Skeletal muscle tissue (tissue), 4 donors: Measurements from ENCODE around the gene PIGH. TPM values are rescaled to one million over a fixed set of nuclear protein-coding genes. Genes with fewer than 3 reads are reported as not detected.
A peak's percentile ranks its signal among the peaks of the same experiment; 100 is the strongest.
"Not testable (repeated sequence)": the region's sequence is repeated elsewhere in the genome, so short reads cannot be mapped to it uniquely, and the experiment has no call there.

Experiments
- H3K27ac ChIP-seq: one replicate; pipeline ENCODE4 v1.7.0; 2013; ENCODE audit warnings: mild to moderate bottlenecking, low read depth, low read length, inconsistent platforms
- H3K27me3 ChIP-seq, 3 donors: one replicate each; pipeline ENCODE4 v1.7.0; 2013; ENCODE audit warnings: low read length in 3 of 3; ENCODE audit not compliant: control insufficient read depth in 3 of 3, insufficient read depth in 3 of 3
- H3K36me3 ChIP-seq, 3 donors: one replicate each; pipeline ENCODE4 v1.7.0; 2013; ENCODE audit warnings: low read length in 3 of 3; ENCODE audit not compliant: control insufficient read depth in 3 of 3, insufficient read depth in 3 of 3
- H3K4me1 ChIP-seq, 3 donors: one replicate each; pipeline ENCODE4 v1.7.0; 2013; ENCODE audit warnings: low read length in 3 of 3, mild to moderate bottlenecking in 3 of 3; ENCODE audit not compliant: control insufficient read depth in 3 of 3, insufficient read depth in 3 of 3
- H3K4me3 ChIP-seq, 3 donors: one replicate each; pipeline ENCODE4 v1.7.0; 2013; ENCODE audit warnings: low read length in 3 of 3
- H3K9ac ChIP-seq, 3 donors: one replicate each; pipeline ENCODE4 v1.7.0; 2013; ENCODE audit warnings: low read length in 3 of 3, mild to moderate bottlenecking in 3 of 3, moderate library complexity in 2 of 3, low read depth in 1 of 3
- H3K9me3 ChIP-seq, 3 donors: one replicate each; pipeline ENCODE4 v1.7.0; 2013; ENCODE audit warnings: low read length in 3 of 3; ENCODE audit not compliant: control insufficient read depth in 3 of 3
- total RNA-seq: library from RNA; depleted of rRNA; stranded (reverse); fragments of >200 nt; gene quantifications from one replicate; pipeline ENCODE4 v1.2.3, GENCODE V29; 2014
- donor health status: Osteomylitis.

PIGH gene
- total RNA-seq, 1 donor from 2014 or later: 18.3 TPM

DNA sequence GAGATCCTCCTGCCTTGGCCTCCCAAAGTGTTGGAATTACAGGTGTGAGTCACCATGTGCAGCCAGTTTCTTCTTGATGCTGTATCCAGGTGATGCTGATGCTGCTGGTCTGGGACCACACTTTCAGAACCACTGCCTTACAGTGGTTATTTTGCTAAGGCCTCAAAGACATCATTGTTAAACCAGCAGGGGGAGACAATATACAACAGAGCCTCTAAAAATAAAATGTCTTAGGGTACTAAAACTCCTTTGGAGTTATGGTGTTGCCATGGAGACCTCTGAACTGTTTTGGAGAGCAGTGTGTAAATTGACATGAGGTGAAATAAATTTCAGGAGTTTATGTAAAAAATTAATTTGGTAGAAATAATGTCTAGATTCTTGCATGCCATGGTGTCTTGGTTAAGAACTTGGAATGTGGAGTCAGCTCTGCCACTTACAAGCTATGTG lies 18.6 kb upstream of the PIGH start:
- Histone ChIP-seq H3K9ac (no peak overlapping the region), H3K4me1 (peaks cover 25 to 31% (median 28%) of the 10 kb centered on the region in 3 donors), H3K4me3 (no peak overlapping the region), H3K36me3 (no peaks in the 10 kb centered on the region), H3K27me3 (no peaks in the 10 kb centered on the region), H3K27ac (peak overlapping the region; percentile 80), H3K9me3 (no peaks in the 10 kb centered on the region)

GRCh38 chr14:67610491-67610890 lies 10.4 kb upstream of the PIGH start:
- no peaks in the 10 kb centered on the region for H3K4me1 ChIP-seq
- H3K27ac ChIP-seq: no peak overlapping the region
- no peak overlapping the region for H3K4me3 ChIP-seq
- peaks cover 0 to 10% (median 3%) of the 10 kb centered on the region in 3 donors for H3K27me3 ChIP-seq
- H3K9me3 ChIP-seq: no peaks in the 10 kb centered on the region
- H3K36me3 ChIP-seq: no peaks in the 10 kb centered on the region
- H3K9ac ChIP-seq: no peak overlapping the region

GRCh38 chr14:67609642-67610310 lies 9.7 kb upstream of the PIGH start:
- peaks cover 0 to 10% (median 3%) of the 10 kb centered on the region in 3 donors for H3K27me3 ChIP-seq
- no peak overlapping the region for H3K27ac ChIP-seq
- H3K9me3 ChIP-seq: no peaks in the 10 kb centered on the region
- H3K4me1 ChIP-seq: no peaks in the 10 kb centered on the region
- H3K4me3 ChIP-seq: no peak overlapping the region
- no peak overlapping the region for H3K9ac ChIP-seq
- no peaks in the 10 kb centered on the region for H3K36me3 ChIP-seq

DNA sequence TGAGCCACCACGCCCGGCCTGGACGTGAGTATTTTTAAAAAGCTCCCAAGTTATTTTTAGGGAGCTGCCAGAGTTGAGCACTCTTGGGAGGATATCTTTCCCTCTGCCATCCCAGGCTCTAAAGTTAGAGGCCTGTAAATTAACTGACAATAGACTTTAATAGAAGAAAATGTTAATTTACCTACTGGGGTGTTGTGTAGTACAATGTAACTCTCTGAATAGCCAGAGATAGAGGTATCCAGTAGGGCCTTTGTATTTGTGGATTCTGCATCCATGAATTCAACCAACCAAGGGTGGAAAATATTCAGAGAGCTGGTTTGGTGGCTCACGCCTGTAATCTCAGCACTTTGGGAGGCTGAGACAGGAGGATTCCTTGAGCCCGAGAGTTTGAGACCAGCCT lies 7.6 kb upstream of the PIGH start:
- H3K9ac ChIP-seq: no peak overlapping the region
- H3K36me3 ChIP-seq: no peaks in the 10 kb centered on the region
- H3K4me3 ChIP-seq: no peak overlapping the region
- no peaks in the 10 kb centered on the region for H3K4me1 ChIP-seq
- peaks cover 0 to 10% (median 3%) of the 10 kb centered on the region in 3 donors for H3K27me3 ChIP-seq
- no peaks in the 10 kb centered on the region for H3K9me3 ChIP-seq
- no peak overlapping the region for H3K27ac ChIP-seq

DNA sequence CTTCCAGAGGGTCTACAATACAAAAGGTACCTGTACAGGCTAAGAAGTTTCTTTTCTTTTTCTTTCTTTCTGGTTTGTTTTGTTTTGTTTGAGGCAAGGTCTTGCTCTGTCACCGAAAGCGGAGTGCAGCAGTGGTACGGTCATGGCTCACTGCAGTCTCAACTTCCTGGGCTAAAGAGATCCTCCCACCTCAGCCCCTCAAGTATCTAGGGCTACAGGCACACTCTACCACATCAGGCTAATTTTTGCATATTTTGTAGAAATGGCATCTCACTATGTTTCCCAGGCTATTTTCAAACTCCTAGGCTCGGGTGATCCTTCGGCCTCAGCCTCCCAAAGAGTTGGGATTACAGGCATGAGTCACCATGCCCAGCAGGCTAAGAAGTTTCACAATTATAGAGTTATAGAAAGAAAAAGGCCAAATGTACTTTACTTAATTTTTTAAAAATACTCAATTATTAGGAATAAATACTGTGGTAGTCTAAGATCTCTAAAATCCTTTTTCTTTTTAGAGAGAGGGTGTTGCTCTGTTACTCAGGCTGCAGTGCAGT lies 3.0 kb upstream of the PIGH start:
- no peaks in the 10 kb centered on the region for H3K36me3 ChIP-seq
- H3K4me1 ChIP-seq: peaks cover 5 to 15% (median 5%) of the 10 kb centered on the region in 3 donors
- no peak overlapping the region for H3K4me3 ChIP-seq
- H3K27ac ChIP-seq: no peak overlapping the region
- H3K27me3 ChIP-seq: no peaks in the 10 kb centered on the region
- H3K9me3 ChIP-seq: no peaks in the 10 kb centered on the region
- no peak overlapping the region for H3K9ac ChIP-seq

GRCh38 chr14:67602076-67602475 lies 2.0 kb upstream of the PIGH start:
- H3K36me3 ChIP-seq: no peaks in the 10 kb centered on the region
- H3K4me3 ChIP-seq: no peak overlapping the region
- H3K27me3 ChIP-seq: no peaks in the 10 kb centered on the region
- H3K4me1 ChIP-seq: peaks cover 5 to 15% (median 5%) of the 10 kb centered on the region in 3 donors
- H3K27ac ChIP-seq: no peak overlapping the region
- no peak overlapping the region for H3K9ac ChIP-seq
- no peaks in the 10 kb centered on the region for H3K9me3 ChIP-seq

DNA sequence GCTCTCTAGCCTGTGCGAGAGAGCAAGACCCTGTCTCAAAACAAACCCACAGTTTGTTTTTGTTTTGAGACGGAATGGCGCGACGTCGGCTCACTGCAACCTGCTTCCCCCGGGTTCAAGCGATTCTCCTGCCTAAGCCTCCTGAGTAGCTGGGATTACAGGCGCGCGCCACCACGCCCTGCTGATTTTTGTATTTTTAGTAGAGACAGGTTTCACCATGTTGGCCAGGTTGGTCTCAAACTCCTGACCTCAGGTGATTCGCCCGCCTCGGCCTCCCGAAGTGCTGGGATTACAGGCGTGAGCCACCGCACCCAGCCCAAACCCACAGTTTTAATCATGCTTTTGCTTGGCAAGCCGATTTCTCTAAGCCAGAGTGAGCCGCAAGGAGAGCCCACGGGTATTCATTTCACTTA lies 500 bp upstream of the PIGH start:
- Histone ChIP-seq H3K4me1 (peaks cover 5 to 15% (median 5%) of the 10 kb centered on the region in 3 donors), H3K4me3 (peak overlapping the region; percentile 77 to 90 (median 85)), H3K27ac (peak overlapping the region; percentile 77), H3K9ac (peak overlapping the region; percentile 48 to 91 (median 87))
- H3K36me3 ChIP-seq, H3K27me3 ChIP-seq, H3K9me3 ChIP-seq: not testable (repeated sequence)

- Histone ChIP-seq H3K4me1 (peaks cover 4 to 10% (median 5%) of the 10 kb centered on the region in 3 donors), H3K27ac (no peak overlapping the region), H3K9me3 (no peaks in the 10 kb centered on the region), H3K36me3 (peaks cover 6 to 27% (median 18%) of the 10 kb centered on the region in 3 donors), H3K9ac (no peak overlapping the region), H3K27me3 (no peaks in the 10 kb centered on the region), H3K4me3 (no peak overlapping the region)
These were observed 4.7 kb downstream of the PIGH start for GRCh38 chr14:67595392-67595791.

GRCh38 chr14:67593650-67594049 lies 6.4 kb downstream of the PIGH start:
- not testable (repeated sequence) for H3K4me1 ChIP-seq, H3K27me3 ChIP-seq, H3K9me3 ChIP-seq, H3K27ac ChIP-seq, H3K4me3 ChIP-seq, H3K9ac ChIP-seq
- H3K36me3 ChIP-seq: peaks cover 11 to 39% (median 25%) of the 10 kb centered on the region in 3 donors

DNA sequence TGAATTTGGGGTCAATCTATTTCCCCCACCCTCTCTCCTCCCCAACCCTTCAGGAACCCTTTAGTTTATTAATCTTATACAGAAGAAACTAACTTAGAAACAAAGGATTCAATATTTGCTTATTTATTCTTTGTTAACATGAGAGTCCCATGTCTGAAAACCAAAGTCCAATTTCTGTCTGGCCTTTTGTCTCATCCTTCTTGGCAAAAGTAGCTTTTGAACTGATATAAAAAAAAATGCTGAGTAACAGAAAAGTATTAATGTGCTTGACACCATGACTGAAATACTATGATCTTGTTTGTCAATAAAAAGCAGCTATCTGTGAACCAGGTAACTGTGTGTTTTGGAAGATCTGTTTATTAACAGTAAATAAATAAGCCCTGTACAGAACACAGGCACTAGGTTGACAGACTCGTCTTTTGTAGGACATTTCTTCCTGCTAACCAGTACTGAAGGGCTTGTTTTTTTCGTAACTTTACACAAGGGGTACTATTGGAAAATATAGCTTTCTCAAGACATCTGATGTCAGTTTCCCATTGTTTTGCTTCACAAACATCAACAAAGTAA lies 10.8 kb downstream of the PIGH start:
- Histone ChIP-seq H3K27ac (no peak overlapping the region), H3K4me3 (no peak overlapping the region), H3K9ac (no peak overlapping the region), H3K9me3 (no peaks in the 10 kb centered on the region), H3K27me3 (no peaks in the 10 kb centered on the region), H3K4me1 (no peaks in the 10 kb centered on the region), H3K36me3 (peaks cover 20 to 44% (median 37%) of the 10 kb centered on the region in 3 donors)
